Mammary epithelial cell (primary cell): ENCODE data around the gene VAV1.

Source experiments
- EZH2 ChIP-seq: IDR thresholded peaks from 2 replicates; pipeline ENCODE4 v1.6.1; 2012; ENCODE audit warnings: low read length, inconsistent platforms, borderline replicate concordance
- TF ChIP-seq, protein P1 (sequence below), 2 donors: IDR thresholded peaks in 1 of 2; conservative IDR thresholded peaks in 1 of 2; 2 replicates each; pipeline ENCODE4 v1.5.1; 2011 to 2012; ENCODE audit warnings: inconsistent platforms in 2 of 2, low read length in 2 of 2, mild to moderate bottlenecking in 2 of 2, control low read depth in 1 of 2, low read depth in 1 of 2; ENCODE audit not compliant: insufficient read depth in 1 of 2; ENCODE audit errors: extremely low read depth in 1 of 2

DNA sequence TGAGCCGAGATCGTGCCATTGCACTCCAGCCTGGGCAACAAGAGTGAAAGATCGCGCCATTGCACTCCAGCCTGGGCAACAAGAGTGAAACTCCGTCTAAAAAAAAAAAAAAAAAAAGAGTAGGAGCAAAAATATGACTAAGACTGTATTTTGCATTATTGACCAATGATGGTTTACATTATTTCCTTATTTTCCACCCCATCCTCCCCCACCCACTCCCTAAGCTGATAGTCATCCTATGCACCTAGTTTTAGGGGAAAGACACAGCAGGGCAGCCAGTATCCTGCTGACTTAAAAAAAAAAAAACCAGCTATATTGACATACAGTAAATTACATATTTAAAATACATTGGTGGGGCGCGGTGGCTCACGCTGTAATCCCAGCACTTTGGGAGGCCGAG lies 25.1 kb downstream of the VAV1 start:
- TF ChIP-seq, protein P1, sequence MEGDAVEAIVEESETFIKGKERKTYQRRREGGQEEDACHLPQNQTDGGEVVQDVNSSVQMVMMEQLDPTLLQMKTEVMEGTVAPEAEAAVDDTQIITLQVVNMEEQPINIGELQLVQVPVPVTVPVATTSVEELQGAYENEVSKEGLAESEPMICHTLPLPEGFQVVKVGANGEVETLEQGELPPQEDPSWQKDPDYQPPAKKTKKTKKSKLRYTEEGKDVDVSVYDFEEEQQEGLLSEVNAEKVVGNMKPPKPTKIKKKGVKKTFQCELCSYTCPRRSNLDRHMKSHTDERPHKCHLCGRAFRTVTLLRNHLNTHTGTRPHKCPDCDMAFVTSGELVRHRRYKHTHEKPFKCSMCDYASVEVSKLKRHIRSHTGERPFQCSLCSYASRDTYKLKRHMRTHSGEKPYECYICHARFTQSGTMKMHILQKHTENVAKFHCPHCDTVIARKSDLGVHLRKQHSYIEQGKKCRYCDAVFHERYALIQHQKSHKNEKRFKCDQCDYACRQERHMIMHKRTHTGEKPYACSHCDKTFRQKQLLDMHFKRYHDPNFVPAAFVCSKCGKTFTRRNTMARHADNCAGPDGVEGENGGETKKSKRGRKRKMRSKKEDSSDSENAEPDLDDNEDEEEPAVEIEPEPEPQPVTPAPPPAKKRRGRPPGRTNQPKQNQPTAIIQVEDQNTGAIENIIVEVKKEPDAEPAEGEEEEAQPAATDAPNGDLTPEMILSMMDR (conservative IDR thresholded peaks at IDR 0.05 in 1 of 2, IDR thresholded peaks at IDR 0.05 in 1 of 2; ENCODE audit: extremely low read depth in 1 of 2, insufficient read depth in 1 of 2, low read depth in 1 of 2, low read length in 2 of 2), result no peak
- no peak for TF ChIP-seq EZH2
